HG03060 (cell line): Measurements from ENCODE around the gene SLC5A2.

Experiments used
- ATAC-seq: cut with Tn5 transposase; IDR thresholded peaks from one replicate; pipeline ENCODE4 v1.9.1; 2021; ENCODE audit warnings: low read depth, moderate number of reproducible peaks; ENCODE audit not compliant: unreplicated experiment

Gene SLC5A2

DNA sequence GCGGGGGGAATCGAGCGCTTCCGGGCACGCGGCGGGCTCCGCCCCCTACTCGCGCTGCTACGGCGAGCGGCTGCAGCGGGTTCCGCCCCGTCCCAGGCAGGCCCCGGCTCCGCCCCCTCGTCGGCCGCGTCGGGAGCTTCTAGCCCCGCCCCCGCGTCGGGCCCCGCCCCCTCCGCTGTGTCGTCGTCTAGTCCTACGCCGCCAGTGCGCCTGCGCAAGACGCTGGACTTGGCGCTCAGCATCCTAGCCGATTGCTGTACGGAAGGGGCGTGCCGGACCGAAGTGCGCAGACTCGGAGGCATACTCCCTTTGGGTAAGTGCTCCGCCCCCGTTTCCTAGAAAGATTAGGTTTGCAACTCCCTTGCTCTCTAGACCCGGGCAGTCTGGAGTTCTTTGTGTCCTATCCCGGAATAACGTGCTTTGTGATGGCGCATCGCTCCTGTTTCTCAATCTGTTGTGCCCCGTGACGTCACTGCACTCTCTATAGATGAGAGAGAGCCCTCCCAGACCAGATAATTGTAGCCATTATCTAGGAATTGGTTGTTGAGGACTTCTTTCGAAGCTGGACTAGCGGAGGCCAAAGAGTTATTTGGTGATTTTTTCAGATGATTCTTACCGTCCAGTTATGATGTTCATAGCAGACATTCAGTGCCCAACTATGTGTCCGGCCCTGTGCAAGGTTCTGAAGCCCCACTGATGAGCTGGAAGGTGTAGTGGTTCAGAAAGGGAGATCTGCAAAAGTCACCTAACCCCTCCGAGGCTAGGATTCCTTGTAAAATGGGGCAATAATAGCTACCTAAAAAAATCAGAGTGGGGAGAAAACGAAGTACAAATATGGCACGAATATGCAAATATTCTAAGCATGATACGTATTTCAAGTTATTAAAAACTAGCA lies 23.0 kb upstream of the SLC5A2 start:
- peak; percentile 43 for ATAC-seq

GRCh38 chr16:31460582-31461002 lies 22.3 kb upstream of the SLC5A2 start:
- ATAC-seq = no peak

GRCh38 chr16:31461201-31461920 lies 21.6 kb upstream of the SLC5A2 start:
- ATAC-seq = no peak

DNA sequence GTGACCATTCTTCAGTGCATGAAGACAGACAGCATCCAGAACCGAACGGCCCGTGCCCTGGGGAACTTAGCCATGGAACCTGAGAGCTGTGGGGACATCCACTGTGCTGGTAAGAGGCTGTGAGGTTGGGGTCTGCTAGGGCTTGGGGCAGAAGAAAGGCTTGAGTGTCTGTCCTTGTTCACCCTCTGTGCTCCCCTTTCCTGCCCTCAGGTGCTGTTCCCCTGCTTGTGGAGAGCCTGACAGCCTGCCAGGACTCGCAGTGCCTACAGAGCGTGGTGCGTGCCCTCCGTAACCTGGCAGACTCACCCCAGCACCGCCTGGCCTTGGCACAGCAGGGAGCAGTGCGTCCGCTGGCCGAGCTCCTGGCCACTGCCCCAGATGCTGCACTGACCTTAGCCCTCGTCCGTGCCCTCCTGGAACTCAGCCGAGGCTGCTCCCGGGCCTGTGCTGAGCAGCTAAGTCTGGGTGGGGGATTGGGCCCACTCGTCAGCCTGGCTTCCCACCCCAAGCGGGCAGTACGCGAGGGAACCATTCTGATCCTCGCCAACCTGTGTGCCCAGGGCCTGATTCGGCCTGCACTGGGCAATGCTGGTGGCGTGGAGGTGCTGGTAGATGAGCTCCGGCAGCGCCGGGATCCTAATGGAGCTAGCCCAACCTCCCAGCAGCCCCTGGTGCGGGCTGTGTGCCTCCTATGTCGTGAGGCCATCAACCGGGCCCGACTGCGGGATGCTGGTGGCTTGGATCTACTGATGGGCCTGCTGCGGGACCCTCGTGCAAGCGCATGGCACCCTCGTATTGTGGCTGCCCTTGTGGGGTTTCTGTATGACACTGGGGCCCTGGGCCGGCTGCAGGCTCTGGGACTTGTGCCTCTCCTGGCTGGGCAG lies 20.8 kb upstream of the SLC5A2 start:
- ATAC-seq = no peak

DNA sequence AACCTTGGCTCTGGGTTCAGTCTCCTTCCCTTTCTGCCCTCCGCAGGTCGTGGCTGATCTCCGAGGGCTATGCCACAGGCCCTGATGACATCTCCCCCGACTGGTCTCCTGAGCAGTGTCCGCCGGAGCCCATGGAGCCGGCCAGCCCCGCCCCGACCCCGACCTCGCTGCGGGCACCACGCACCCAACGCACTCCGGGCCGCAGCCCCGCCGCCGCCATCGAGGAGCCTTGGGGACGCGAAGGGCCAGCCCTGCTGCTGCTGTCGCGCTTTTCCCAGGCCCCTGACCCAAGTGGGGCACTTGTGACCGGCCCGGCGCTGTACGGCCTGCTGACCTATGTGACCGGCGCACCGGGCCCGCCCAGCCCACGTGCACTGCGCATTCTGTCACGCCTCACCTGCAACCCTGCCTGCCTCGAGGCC lies 18.6 kb upstream of the SLC5A2 start:
- no peak for ATAC-seq

- no peak for ATAC-seq
These were observed 18.1 kb upstream of the SLC5A2 start for GRCh38 chr16:31464781-31465260.

GRCh38 chr16:31465788-31466370 lies 17.0 kb upstream of the SLC5A2 start:
- no peak for ATAC-seq

DNA sequence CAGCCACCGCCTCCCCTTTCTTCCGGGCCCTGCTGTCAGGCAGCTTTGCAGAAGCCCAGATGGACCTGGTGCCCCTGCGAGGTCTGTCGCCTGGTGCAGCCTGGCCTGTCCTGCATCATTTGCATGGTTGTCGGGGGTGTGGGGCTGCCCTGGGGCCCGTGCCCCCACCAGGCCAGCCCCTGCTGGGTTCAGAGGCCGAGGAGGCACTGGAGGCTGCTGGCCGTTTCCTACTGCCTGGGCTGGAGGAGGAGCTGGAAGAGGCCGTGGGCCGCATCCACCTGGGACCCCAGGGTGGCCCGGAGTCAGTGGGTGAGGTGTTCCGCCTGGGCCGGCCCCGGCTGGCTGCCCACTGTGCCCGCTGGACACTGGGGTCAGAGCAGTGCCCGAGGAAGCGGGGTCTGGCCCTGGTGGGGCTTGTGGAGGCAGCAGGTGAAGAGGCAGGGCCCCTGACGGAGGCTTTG lies 16.5 kb upstream of the SLC5A2 start:
- no peak for ATAC-seq

GRCh38 chr16:31467151-31467773 lies 15.7 kb upstream of the SLC5A2 start:
- no peak for ATAC-seq

DNA sequence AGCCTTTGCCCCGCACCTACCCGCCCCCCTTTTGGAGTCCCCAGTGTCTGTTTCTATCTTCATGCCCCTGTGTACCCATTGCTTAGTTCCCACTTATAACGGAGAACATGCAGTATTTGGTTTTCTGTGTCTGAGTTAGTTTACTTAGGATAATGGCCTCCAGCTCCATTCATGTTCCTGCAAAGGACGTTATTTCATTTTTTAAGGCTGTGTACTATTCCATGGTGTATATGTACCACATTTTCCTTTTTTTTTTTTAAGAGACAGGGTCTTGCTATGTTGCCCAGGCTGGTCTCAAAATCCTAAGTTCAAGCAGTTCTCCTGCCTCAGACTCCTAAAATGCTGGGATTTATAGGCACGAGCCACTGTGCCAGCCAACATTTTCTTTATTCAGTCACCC lies 15.1 kb upstream of the SLC5A2 start:
- no peak for ATAC-seq

DNA sequence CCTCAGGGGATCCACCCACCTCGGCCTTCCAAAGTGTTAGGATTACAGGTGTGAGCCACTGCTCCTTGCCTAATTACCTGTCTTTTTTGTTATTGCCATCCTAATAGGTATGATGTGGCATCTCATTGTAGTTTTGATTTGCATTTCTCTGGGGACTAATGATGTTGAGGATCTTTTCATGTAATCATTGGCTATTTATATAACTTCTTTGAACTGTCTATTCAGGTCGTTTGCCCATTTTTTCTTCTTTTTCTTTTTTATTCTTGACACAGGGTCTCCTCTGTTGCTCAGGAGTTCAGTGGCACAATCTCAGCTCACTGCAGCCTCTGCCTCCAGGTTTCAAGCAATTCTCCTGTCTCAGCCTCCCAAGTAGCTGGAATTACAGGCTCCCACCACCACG lies 12.3 kb upstream of the SLC5A2 start:
- ATAC-seq = no peak

DNA sequence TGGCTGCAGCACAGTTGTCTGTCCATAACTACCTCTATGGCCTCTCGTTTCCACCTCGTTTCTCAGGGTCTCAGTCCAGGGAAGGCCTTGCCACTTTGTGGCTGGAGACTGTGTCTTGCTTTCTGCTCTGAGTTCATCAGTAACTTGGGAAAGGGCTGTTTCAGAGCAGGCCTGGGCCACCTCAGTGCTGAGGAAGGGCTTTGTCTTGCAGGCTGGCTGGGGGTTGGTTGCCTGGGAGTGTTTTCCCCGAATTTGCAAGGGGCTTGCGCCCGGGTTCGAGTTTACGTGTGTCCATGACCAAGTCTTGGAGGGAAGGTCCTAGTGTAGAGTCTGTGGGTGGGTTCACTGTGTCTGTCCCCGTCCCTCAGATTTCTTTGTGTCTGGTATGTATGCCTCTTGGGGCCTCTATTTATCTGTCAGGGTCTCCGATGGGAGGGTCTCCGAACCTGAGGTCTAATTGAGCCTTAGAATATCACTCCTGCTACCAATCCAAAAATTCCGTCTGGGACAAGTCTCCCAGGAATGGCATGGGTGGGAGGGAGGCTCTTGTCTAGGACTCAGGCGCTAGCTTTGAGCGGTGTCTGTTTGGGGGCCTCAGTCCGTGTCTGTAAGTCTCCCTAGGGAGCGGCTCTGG lies 11.6 kb upstream of the SLC5A2 start:
- ATAC-seq = no peak

DNA sequence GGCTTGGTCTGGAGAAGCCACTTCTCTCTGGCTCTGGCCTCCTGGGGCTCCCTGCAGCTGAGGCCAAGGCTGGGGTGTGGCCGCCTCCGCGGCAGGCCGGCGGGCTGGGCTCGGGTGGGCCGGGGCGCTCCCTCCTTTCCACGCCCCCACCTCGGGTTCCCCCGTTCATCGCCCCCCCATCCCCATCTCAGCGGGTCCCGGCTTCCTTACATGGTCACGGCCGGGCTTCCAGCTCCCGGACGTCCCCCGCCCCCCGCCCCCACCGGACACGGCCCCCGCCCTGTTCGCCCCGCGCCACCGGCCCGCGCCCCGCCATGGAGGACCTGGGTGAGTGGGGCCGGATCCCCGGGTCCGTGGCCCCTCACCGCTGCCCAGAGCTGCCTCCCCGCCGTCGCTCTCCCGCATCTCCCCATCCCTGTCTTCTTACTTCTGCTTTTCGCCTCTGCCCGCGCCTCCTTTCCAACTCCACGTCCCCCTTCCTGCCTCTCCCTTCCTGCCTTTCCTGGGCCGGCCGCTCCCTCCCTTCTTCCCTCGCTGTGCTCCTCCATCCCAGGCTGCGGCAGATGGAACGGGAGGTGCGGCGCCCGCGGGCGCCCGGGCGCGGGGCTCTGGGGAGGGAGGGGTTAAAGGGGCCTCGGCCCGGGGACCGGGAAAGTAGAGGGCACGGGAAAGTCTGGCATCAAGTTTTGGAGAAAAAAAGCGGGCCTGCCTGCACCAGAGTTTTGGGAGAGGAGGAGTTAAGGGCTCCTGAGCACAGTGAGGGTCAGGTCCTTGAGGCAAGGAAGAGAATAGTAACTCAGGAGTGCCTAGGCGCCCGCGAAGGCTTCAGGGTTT lies 10.8 kb upstream of the SLC5A2 start, which contains the start of gene TGFB1I1:
TGFB1I1 (plus strand) TSS at position 278 of the 834 bp plus-strand sequence; CDS start at position 315, 37 bp downstream.
- ATAC-seq = no peak

DNA sequence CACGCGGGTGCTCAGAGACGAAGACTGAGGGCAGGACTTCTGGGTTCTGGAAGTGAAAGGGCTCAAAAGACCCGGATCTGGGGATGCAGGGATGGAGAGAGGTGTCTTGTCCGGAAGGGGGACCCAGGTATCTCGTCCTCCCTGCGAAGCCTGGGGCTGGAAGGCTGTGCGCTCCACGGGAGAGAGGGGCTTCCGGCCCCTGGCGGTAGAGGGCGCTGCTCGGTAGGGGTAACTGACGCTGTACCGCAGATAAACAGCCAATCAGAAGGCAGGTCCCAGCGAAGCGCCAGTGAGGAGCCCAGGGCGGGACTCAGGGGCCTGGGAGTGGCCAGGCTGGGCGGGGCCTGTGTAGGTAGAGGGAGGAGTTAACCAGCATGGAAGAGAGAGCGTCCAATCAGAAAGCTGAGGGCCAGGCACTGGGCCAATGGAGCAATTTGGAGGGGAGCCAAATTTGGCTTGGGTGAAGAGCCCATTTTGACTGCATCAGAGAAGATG lies 10.2 kb upstream of the SLC5A2 start:
- no peak for ATAC-seq

DNA sequence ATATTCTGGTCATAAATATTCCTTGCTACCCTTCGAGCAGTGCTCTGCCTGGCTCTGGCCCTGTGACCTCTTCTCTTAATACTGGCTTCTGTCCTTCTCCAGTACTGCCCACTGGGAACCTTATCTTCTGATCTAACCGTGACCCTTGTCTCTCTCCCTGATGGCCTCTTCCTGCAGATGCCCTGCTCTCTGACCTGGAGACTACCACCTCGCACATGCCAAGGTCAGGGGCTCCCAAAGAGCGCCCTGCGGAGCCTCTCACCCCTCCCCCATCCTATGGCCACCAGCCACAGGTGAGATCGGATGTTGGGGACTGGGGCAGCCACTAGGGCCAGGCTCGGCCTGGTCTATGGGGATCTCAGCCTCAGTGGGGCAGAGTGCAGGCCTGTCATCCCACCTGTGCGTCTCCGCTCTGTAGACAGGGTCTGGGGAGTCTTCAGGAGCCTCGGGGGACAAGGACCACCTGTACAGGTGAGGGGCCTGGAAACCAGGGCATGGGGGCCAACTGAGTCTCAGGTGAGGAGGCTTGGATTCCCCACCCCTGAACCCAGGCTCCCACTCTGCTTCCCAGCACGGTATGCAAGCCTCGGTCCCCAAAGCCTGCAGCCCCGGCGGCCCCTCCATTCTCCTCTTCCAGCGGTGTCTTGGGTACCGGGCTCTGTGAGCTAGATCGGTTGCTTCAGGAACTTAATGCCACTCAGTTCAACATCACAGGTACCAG lies 9.5 kb upstream of the SLC5A2 start:
- no peak for ATAC-seq

DNA sequence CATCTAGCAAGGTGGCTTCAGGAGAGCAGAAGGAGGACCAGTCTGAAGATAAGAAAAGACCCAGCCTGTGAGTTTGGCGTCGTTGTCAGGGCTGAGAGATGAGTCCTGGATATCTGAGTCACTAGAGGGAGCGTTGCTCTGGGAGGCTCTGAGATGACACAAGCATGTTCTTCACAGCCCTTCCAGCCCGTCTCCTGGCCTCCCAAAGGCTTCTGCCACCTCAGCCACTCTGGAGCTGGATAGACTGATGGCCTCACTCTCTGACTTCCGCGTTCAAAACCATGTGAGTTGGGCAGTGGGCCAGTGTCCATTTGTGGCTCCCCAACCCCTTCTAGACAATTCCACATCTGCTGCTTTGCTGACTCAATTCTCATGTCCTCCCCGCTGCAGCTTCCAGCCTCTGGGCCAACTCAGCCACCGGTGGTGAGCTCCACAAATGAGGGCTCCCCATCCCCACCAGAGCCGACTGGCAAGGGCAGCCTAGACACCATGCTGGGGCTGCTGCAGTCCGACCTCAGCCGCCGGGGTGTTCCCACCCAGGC lies 8.7 kb upstream of the SLC5A2 start:
- ATAC-seq = no peak
